GM18520 (cell line): Measurements from ENCODE around the gene TSNAX.

ENCODE experiments used
- ATAC-seq: cut with Tn5 transposase; IDR thresholded peaks from one replicate; pipeline ENCODE4 v1.9.1; 2021; ENCODE audit not compliant: unreplicated experiment

Gene TSNAX

DNA sequence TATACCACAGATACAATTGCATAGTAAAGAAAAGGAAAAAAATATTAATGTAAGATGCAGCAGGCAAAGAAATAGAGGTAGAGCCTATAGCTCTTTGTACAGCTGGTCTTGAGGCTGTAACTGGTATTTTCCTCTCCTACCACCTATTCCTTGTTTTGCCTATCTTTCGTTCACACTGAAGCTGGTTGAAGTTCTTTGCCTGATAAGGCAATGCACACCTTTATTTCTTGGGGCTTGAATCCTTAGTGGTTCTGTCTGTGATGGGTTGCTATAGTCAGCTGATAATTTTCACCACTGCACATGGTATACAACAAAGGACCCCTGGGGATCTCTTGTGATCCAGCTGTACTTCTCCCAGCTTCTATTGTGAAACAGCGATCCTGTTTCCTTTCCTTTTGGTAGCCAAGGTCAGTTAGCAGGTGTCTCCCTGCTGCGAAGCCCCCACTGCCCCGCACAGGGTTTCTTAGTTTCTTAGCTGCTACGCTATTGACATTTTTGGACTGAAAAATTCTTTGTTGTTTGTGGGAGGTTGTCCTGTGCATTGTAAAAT is 9.9 kb upstream of the TSNAX start:
- ATAC-seq, result no peak

DNA sequence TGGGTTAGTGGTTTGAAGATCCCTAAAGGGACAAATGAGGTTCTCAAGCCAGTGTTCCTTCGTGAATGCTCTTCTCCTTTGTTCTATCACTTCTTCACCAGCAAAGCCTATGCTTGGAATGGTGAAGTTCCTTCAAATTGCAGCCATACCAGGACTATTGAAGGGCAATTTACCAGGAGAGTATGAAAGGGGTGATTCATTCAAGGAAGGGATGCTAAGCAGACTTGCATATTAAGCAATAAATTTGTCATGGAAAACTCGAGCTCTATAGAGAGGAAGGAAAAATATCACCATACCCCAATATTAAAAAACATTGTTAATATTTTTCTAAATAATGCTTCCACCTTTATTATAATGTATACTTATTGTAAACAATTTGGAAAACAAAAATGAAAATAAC is 9.3 kb upstream of the TSNAX start:
- no peak for ATAC-seq

DNA sequence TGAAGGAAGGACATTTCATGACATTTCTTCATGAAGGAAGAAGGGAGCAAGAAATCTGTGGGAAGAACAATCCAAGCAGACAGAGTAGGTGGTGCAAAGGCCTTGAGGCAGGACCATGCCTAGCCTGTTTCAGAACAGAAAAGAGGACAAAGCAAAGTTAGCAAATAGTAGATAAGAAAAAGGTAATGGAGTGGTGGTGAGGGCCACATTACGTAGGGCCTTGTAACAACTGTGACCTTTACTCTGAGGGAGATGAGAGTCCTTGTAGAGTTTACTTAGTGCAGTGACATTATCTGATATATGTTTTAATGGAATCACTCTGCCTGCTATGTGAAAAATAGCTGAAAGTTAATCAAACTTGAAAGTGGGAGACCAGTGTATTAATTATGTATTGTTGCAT is 6.4 kb upstream of the TSNAX start:
- no peak for ATAC-seq

DNA sequence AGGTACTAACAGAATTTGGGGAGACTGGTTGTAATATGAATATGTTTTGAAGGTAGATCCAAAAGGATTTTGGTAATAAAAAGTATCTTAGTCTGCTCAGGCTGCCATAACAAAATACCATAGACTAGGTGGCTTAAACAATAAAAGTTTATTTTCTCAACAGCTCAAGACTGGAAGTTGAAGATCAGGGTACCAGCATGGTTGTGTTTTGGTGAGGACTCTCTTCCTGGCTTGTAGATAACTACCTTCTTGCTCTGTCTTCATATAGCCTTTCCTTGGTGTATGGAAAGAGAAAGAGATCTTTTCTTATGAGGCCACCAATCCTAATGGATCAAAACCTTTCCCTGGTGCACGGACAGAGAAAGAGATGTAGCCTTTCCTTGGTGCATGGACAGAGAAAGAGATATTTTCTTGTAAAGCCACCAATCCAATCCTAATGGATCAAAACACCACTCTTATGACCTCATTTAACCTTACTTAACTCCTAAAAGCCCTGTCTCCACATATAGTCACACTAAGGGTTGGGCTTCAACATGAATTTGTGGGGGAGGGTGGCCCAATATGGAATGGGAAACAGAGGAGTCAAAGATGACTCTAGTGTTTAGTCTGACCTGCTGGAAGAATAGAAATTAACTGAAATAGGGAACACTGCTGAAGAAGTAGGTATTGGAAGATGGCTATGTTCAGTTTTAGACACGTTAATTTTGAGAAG is 5.4 kb upstream of the TSNAX start:
- no peak for ATAC-seq

DNA sequence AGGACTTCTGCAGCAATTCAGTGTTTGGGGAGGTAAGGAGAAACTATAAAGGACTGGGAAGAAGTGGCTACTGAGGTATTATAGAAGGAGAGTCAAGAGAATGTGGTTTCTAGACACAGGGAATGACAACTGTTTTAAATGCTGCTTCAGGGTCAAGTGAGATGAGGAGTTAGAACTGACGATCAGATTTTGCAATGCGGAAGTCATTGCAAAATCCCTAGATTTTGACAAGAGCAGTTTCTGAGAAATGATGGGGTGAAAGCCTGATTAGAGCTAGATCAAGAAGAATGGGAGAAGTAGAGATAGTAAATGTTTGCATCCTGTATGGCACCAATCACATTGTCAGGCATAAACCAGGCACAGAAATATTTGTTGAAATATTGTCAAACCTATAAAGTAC is 4.7 kb upstream of the TSNAX start:
- no peak for ATAC-seq

DNA sequence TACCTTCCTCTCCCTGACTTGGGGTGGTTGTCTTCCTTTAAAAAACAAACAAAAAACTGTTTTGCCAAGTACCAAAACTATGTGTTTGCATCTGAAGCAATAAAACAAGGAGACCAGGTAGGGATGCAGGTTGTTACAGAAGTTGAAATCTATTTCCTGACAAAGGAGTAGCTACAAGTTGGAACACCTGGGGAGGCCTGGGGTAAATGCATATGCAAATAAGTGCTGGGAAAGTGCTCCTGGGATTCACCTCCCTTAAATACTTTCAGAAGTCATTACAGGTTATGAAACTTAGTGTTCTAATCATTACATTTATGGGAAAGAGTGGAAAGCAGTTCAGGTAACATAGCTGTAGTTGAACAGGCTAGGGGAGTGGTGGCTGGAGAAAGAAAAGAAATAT is 1.9 kb upstream of the TSNAX start:
- ATAC-seq, result no peak

DNA sequence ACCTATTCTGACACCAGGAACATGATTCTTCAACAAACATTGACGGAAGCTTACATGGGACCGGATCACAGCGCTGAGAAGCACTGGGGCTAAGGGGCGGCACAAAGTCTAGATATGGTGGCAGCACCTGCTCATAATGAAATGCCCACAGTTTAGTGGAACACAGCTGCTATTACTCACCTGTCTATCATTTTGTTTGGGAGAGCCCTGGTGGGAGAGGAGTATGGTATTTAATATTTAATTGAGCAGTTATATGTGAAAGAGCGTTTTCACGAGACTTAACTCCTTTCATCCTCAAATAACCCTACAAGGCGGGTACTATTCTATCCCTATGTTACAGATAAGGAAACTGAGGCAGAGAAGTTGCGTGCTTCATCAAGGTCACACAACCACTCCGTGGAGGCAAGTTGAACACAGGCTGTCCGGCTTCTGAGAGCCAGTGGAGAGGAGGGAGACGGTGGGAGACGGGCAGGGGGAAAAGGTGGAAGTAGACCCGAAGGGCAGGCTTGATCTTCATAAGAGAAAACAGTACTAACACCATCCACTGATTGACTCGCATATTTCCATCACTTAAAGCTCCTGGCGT is 790 bp upstream of the TSNAX start:
- no peak for ATAC-seq

DNA sequence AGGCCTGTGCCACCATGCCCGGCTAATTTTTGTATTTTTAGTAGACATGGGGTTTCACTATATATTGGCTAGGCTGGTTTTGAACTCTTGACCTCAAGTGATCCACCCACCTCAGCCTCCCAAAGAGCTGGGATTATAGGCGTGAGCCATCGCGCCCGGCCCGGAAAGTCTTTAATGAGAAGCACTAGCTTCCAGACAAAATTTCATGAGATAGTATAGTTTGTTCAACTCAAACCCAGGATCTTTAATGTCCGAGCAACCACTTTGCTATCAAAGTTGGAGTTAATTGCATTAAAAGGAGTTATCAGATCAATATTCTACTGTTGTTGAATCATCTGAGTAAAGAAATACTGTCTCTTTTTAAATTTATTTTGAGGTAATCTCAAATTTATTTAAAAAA is 4.8 kb downstream of the TSNAX start:
- no peak for ATAC-seq

DNA sequence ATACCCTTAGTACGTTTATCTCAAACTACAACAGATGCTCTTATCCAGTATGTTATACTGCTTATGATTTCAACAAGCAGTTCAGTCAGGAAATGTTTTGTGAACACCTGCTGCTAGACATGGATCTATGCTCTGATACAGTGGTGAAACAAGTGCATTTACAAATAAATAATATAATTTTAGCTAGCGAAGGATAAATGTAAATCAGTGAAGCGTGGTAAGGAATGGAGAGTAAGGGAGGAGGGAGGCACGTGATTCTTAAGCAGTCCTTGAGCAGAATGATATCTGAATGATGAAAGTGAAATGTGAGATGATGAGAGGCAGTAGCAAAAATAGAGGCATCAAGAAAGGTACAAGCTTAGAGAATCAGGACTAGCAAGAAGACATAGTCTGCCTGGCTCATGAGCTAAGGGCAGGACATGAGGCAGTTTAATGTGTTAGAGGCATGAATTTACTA is 6.3 kb downstream of the TSNAX start:
- no peak for ATAC-seq

DNA sequence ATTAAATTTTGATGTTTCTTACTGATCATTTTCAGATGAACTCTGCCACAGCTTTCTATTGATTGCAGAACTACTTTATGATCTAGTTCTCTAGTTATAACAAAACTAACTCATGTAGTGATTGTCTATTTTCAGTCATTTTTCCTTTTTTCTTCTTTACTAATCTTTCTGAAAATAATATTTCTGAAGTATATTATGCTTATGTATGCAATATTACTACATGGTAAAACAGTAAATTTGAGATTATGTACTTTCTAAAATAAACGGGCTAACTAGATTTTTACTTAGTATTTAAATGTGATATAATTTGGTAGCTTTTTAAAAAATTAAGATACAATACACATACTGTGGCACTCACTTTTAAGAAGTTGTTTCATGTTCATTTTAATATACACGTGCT is 7.6 kb downstream of the TSNAX start:
- ATAC-seq, result no peak

DNA sequence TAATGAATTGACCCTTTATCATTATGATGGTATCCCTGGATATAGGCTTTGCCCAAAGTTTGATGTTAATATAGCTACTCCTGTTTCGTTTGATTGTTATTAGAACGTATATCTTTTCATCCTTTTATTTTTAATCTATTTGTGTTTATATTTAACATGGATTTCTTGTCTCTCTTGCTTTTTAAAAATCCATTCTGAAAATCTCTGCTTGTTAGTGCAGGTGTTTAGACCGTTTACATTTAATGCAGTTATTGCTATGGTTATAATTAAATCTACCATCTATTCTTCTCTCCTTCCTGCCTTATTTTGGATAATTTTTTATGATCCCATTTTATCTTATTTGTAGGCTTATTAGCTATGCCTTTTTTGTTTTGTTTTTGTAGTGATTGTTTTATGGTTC is 12.4 kb downstream of the TSNAX start:
- ATAC-seq, result no peak

DNA sequence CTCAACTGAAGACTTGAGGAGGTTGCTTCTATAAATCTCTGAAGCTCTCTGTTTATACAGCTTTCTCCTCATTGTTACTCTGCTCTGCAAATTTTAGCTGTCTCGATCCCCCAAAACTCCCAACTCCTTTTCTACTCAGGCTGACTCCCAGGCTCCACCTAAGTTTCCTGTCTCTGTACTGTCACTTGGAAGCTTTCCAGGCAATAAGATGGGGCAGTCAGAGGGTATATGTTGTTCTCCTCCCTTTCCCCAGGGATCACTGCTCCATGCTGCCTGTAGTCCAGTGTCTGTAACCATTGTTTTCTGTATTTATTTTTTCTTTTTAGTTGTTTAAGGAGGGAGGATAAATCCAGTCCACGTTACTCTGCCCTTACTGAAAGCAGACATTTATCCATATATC is 13.4 kb downstream of the TSNAX start:
- ATAC-seq, result no peak

DNA sequence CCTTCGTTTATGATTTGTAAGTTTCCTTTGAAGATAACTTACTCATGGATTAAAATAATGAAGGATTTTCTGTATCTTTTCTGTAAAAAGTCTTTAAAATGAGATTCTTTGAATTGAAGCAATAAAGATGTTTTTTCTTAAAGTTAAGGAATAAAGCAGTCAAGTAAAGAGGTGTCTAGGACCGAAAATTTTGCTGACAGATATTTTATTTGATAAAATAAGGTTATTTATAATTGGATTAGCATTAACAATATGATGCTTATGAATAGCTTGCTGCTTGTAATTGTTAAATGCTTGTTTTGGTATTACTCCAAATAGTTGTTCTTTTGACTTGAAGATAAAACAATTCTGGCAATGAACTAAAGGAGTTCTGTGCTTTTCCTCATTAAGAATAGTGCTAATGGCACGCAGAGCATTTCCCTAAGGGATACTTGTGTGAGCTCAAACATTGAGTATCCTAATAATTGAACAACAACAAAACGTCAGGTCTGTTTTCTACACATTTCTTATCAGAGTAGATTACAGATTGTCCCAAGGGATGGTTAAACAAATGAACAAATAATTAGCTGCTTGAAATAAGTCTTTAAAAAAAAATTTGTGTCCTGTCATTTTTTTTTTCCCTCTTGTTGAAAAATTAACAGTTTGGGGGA is 16.6 kb downstream of the TSNAX start:
- ATAC-seq, result no peak

DNA sequence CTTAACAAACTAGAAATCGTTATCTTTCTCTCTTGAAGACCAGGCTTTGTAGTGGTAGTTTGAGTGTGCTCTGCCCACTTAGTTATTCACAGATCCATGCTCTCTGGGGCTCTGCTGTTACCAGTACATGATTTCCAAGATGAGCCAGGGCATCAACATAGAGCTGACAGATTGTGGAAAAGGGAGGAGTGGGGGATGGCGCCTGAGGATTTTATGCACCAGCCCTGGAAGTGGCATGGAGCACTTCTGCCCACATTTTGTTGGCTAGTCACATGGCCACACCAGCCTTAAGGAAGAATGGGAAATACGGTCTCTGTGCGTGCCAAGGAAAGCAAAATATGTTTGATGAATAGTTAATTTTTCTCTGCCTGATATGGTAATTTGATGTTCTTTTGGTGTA is 18.2 kb downstream of the TSNAX start:
- ATAC-seq, result no peak

DNA sequence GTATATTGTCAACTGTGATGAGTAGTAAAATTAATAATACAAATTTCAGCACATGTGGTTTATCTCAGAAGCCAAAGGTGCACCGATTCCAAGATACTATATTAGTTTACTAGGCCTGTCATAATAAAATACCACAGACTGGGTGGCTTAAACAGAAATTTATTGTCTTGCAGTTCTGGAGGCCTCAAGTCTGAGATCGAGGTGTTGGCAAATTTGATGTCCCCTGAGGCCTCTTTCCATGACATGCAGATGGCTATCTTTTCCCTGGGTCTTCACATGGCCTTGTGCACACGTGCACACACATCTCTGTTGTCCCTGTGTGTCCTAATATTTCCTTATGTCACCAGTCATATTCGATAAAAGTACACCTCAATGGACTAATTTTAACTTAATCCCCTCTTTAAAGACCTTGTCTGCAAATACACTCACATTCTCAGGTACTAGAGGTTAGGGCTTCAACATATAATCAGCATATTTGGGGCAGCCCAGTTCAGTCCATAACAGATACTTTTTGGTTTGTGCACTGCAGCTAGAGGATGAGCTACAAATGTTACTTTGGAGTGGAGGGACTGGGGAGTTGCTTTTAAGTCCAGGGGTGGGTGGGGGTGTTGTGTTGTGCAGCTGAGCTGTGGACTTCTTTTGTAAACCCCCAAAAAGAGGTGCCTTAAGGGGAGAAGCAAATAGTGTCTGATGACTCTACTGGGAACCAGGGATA is 21.4 kb downstream of the TSNAX start:
- no peak for ATAC-seq

DNA sequence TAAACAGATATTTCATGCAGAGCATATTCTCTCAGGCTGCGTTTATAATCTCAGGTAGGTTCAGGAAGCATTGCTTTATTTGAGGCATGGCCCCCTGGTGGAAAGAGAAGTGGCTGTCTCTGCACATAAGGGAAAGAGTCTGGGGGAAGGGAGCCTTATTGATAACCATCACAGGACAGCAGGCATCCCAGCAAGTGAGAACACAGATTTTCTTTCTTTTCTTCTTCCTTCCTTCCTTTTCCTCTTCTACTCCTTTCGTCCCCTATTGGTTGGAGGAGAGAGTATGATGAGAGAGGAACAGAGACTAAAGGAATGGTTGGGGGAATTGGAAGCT is 21.9 kb downstream of the TSNAX start:
- no peak for ATAC-seq

DNA sequence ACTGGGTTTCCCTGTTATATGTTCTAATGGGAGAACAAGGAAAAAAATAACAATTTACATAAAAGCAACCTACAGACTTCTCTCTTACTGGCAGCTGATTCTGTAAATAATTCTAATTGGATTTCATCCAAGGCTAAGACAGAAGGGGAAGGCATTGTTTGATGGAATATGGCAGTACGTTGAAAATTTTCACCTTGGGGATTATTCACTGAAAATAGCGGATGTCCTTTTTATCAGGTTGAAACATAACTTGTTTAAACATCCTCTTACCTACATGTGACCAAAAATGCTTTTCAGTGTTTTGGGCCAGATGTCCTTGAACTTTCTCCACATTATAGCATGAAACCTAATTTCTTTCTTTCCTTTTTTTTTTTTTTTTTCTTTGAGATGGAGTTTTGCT is 24.9 kb downstream of the TSNAX start:
- ATAC-seq, result no peak

DNA sequence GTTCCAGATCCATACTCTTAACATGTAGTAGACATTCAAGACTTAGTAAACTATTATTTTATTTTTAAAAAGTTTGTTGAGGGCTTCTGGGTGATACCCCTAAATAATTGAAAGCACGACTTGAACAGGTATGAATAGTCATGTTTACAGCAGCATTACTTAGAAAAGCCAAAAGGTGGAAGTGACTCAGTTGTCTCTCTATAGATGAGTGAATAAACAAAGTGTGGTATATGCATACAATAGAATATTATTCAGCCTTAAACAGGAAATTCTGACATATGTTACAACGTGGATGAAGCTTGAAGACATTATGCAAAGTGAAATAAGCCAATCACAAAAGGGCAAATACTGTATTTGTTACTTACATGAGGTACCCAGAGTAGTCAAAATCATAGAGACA is 26.5 kb downstream of the TSNAX start:
- no peak for ATAC-seq

DNA sequence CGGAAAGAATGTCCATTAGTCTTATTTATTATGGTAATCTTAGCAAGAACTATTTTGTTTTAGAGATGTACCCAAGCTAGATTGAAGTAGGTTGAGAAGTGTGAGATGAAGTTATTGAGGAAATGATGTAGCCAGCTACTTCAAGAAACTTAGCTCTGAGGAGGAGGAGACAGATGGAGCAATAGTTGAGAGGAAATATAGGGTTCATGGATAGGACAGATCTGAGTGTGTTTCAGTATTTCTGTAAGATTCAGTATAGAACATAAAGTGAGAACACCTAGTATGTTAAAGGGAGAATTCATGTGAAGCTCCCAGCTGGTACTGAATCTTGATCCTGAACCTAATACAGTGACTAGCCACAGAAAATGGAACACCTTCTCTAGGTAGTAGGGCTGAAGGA is 28.9 kb downstream of the TSNAX start:
- ATAC-seq, result no peak

DNA sequence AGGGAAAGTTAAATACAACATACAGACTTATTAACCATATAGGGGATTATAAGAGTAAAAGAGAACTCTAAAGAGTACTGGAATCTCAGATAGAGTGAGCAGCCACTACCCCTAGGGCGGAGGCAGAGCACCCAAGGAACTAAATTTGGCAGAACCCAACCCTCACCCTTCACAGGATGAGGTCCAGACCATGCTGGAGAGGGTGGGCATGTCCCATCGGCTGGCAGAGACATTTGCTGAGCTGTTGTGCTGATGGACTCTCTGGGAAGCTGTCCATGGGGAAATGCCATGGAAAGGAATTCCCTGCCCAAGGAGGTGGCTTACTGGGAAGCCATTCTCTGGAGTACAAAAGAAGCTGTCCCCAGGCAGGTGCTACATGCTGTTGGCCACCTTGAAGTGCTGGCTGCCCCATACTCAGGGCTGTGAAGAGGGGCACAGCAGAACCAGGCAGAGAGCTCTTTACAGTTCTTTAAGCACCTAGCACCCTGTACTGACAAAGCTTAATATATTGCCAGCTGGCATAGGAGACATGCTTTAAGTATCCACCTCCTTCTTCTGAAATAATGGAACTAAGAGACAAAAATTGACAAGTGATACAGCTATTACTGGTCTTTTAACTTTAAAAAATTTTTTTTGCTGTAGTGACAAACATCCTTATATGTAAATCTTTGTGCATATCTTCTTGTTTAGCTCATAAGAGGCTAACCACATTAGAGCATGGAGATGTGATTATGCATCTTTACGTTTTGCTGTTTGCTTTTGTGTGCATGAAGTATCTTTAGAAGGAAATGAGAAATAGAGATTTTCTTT is 29.6 kb downstream of the TSNAX start:
- no peak for ATAC-seq

DNA sequence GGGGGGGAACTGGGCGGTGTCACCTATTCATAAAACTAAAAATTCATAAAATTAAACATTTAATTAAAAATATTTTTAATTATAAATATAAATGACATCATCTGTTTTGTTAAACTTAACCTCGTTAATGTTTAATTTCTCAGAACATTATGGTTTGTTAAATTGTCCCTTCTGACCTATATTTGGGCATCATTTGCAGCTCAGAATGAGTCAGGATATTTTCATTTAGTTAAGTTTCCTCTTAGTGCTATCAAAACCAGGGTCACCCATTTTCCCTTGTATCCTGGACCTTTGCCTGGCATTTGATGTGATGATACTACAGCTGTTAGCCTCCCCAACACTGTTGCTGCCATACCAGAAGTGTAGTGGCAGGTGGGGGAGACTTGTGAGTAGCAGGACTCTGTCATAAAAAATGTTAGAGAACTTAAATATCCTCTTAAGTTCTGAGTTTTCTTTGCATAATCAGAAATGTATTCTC is 30.3 kb downstream of the TSNAX start:
- ATAC-seq, result no peak
